ENCODE results near the gene GRIK4. TPM values are rescaled to one million over a fixed set of nuclear protein-coding genes. Genes with fewer than 3 reads are reported as not detected.

The GRIK4 gene
- polyA plus RNA-seq, 1 experiment: 0.55 TPM

DNA sequence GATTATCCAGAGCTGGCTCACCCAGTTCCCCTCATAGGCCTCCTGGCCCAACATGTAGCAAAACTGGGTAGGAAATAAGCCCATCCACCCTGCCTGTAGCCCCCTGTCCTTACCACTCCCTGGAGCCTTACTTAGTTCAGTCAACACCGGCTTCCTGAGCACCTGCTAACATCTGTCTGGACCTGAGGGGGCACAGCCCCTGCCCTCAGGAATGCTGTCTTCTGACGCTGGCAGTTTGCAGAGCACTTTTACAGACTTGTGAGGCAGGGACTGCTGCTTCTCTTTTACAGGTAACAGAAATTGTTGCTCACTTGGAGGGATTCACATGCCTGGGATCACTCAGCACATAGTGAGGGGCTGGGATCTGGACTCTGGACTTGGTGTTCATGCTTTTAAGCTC lies 360.4 kb downstream of the GRIK4 start:
- Histone ChIP-seq H3K4me3 (ENCODE audit: low read depth, low read length) (no peak overlapping the region), H3K27me3 (ENCODE audit: control insufficient read depth, insufficient read depth, low read length) (peaks cover 9% of the 10 kb centered on the region), H3K9me3 (ENCODE audit: control insufficient read depth, insufficient read depth, low read length) (no peaks in the 10 kb centered on the region), H3K27ac (ENCODE audit: low read depth, low read length) (no peak overlapping the region)
- no peak for DNase-seq (ENCODE audit: low read depth, low spot score)
- CTCF ChIA-PET: no interaction called here
- POLR2A ChIA-PET: no interaction called here
- TF ChIP-seq, protein P1, sequence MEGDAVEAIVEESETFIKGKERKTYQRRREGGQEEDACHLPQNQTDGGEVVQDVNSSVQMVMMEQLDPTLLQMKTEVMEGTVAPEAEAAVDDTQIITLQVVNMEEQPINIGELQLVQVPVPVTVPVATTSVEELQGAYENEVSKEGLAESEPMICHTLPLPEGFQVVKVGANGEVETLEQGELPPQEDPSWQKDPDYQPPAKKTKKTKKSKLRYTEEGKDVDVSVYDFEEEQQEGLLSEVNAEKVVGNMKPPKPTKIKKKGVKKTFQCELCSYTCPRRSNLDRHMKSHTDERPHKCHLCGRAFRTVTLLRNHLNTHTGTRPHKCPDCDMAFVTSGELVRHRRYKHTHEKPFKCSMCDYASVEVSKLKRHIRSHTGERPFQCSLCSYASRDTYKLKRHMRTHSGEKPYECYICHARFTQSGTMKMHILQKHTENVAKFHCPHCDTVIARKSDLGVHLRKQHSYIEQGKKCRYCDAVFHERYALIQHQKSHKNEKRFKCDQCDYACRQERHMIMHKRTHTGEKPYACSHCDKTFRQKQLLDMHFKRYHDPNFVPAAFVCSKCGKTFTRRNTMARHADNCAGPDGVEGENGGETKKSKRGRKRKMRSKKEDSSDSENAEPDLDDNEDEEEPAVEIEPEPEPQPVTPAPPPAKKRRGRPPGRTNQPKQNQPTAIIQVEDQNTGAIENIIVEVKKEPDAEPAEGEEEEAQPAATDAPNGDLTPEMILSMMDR (IDR thresholded peaks at IDR 0.05; ENCODE audit: low read depth, low read length): no peak

- POLR2A ChIA-PET: no interaction called here
- Histone ChIP-seq H3K4me3 (ENCODE audit: low read depth, low read length) (no peak overlapping the region), H3K27me3 (ENCODE audit: control insufficient read depth, insufficient read depth, low read length) (peaks cover 4% of the 10 kb centered on the region), H3K27ac (ENCODE audit: low read depth, low read length) (no peak overlapping the region), H3K9me3 (ENCODE audit: control insufficient read depth, insufficient read depth, low read length) (no peaks in the 10 kb centered on the region)
- no peak for DNase-seq (ENCODE audit: low read depth, low spot score)
- CTCF ChIA-PET: no interaction called here
- TF ChIP-seq, protein P1 (IDR thresholded peaks at IDR 0.05; ENCODE audit: low read depth, low read length): no peak
Measured at GRCh38 chr11:120873966-120874735, 362.6 kb downstream of the GRIK4 start.

- Histone ChIP-seq H3K9me3 (ENCODE audit: control insufficient read depth, insufficient read depth, low read length) (no peaks in the 10 kb centered on the region), H3K27ac (ENCODE audit: low read depth, low read length) (no peak overlapping the region), H3K27me3 (ENCODE audit: control insufficient read depth, insufficient read depth, low read length) (peaks cover 8% of the 10 kb centered on the region), H3K4me3 (ENCODE audit: low read depth, low read length) (no peak overlapping the region)
- ChIA-PET POLR2A (no interaction called here), CTCF (no interaction called here)
- DNase-seq (ENCODE audit: low read depth, low spot score): no peak
- TF ChIP-seq, protein P1 (IDR thresholded peaks at IDR 0.05; ENCODE audit: low read depth, low read length): no peak
Measured at GRCh38 chr11:120875986-120876385, 364.4 kb downstream of the GRIK4 start.

DNA sequence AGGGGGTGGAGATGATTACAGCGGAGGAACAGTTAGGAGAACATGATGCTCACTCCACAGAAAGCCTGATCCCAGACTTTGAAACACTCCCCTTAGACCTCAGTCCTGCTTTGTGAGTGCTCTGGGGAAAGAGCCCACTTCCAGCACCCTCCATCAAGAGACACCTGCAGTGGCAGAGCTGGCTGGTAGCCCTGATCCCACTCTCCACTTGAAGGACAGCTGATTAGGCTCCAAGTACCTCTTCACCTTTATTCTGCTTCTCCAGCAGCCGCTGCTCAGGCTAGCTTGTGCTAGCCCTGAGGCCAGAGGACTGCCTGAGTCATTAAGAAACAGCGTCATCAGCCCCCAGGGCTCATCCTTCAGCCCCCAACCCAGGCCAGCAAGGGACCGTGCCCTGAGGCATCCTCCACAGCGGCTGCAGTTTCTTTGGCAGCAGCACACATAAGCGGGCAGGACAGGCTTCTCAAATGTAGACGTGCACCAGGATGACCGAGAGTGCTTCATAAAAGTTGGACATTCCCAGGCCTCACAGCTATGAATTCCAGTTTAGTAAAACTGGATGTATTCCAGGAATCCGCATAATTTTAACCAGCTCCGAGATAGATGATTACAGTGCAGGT lies 366.3 kb downstream of the GRIK4 start:
- ChIA-PET CTCF (no interaction called here), POLR2A (no interaction called here)
- no peaks in the 10 kb centered on the region for H3K9me3 ChIP-seq (ENCODE audit: control insufficient read depth, insufficient read depth, low read length)
- TF ChIP-seq, protein P1 (IDR thresholded peaks at IDR 0.05; ENCODE audit: low read depth, low read length): no peak
- no peak for DNase-seq (ENCODE audit: low read depth, low spot score)
- H3K27ac ChIP-seq (ENCODE audit: low read depth, low read length): no peak overlapping the region
- no peak overlapping the region for H3K4me3 ChIP-seq (ENCODE audit: low read depth, low read length)
- H3K27me3 ChIP-seq (ENCODE audit: control insufficient read depth, insufficient read depth, low read length): peaks cover 19% of the 10 kb centered on the region

- TF ChIP-seq, protein P1 (IDR thresholded peaks at IDR 0.05; ENCODE audit: low read depth, low read length): no peak
- H3K9me3 ChIP-seq (ENCODE audit: control insufficient read depth, insufficient read depth, low read length): no peaks in the 10 kb centered on the region
- DNase-seq (ENCODE audit: low read depth, low spot score): no peak
- POLR2A ChIA-PET: no interaction called here
- H3K27ac ChIP-seq (ENCODE audit: low read depth, low read length): no peak overlapping the region
- peaks cover 18% of the 10 kb centered on the region for H3K27me3 ChIP-seq (ENCODE audit: control insufficient read depth, insufficient read depth, low read length)
- no peak overlapping the region for H3K4me3 ChIP-seq (ENCODE audit: low read depth, low read length)
- CTCF ChIA-PET: no interaction called here
Measured at GRCh38 chr11:120878781-120879180, 367.2 kb downstream of the GRIK4 start.

Data from AG04450 (cell line).